GM18519 (cell line): ENCODE data around the gene ERC2.
"Not testable (repeated sequence)": the region's sequence is repeated elsewhere in the genome, so short reads cannot be mapped to it uniquely, and the experiment has no call there.

Source experiments
- ATAC-seq: cut with Tn5 transposase; IDR thresholded peaks from one replicate; pipeline ENCODE4 v1.9.1; 2021; ENCODE audit warnings: mild to moderate bottlenecking, moderate library complexity; ENCODE audit not compliant: unreplicated experiment, low FRiP score

ERC2 gene

DNA sequence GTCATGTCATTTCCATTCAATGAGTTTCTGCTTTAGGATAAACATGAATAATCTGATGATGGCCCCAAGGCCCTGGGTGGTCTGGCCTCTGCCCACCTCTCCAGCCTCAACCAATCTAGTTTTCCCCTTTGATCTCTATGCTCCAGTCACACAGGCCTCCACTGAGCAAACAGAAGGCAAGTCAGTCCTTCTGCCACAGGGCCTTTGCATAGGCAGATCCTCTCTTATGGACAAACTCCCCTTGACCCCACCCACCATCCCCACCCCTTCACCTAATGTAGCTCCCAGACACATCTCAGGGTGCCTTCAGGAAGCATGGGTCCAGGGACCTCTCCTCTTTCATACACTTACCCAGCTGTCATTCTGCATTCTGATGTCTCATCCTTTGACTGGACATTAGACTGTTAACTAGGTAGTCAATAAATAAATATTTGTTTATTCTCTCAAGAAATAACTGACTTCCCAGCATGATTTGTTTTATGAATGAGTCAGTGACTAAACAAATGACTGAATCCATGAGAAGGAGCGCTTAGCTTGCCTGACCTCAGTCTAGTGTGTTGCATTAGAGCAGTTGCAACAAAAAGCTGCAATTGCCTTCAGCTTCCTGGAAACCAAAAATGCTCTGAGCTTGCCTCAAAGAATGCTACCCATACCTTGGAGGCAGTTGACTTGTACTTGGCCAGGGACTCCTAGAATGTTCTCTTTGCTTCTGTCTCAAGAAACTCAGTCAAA is 594.6 kb downstream of the ERC2 start:
- ATAC-seq = no peak

- no peak for ATAC-seq
These were observed 597.7 kb downstream of the ERC2 start for GRCh38 chr3:55870594-55870993.

- no peak for ATAC-seq
These were observed 599.9 kb downstream of the ERC2 start for GRCh38 chr3:55868347-55868746.

DNA sequence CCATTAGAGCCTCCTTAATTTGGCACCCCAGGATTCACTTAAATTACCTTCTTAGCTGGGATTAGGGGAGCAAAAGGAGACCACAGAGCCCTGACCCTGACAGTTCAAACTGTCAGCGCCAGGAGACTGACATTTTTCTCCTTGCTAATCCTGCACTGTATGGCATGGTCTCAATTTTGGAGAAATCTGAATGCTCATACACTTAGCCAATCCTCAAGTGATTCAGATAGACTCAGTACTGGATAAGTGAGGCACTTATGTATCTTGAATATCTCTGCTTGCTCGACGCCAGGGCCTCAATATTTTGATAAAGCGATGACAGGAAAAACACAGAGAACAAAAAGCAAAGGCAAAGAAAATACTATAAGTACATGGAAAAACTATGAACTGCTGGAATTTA is 605.2 kb downstream of the ERC2 start:
- ATAC-seq = no peak

- ATAC-seq = no peak
These were observed 608.1 kb downstream of the ERC2 start for GRCh38 chr3:55860049-55860721.

GRCh38 chr3:55859305-55859704 is 609.0 kb downstream of the ERC2 start:
- ATAC-seq = no peak

GRCh38 chr3:55858727-55859126 is 609.5 kb downstream of the ERC2 start:
- no peak for ATAC-seq

GRCh38 chr3:55858302-55858701 is 610.0 kb downstream of the ERC2 start:
- ATAC-seq = no peak

DNA sequence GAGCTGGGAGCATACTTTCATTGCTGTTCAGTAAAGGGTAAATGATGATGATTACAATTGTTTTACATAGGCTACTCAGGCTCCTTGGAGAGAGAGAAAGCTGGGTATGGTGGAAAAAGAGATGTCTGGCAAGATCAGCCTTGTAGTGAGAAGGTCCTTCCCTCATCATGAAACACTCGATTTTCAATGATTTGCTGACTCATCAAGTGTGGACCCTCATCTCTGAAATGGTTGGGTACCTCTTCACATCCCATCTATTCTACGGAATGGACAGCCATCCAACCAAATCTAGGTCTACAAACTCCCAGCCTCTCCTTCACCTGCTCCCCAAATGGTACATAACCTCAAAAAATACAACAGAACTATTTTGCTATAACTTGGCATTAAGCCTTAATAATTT is 610.6 kb downstream of the ERC2 start:
- ATAC-seq = no peak

GRCh38 chr3:55855311-55855710 is 613.0 kb downstream of the ERC2 start:
- no peak for ATAC-seq

DNA sequence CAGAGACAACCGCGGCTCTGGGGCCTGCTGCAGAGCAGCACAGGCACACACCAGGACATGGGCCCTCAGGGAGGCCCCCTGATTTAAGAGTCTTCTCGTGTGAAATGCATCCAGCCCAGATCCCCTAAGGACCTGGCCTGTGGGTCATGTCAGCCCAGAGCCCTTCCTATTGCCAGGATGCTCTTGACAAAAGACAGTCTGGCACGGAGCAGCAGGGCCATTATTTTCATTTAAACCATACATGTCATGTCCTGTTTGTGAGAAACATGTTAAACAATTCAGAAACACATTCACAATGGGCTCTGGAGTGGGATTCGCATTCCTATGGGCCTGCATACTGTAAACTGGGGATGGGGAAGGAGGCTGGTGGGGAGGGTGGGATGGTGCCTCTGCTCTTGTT is 613.8 kb downstream of the ERC2 start:
- no peak for ATAC-seq

GRCh38 chr3:55852326-55852725 is 615.9 kb downstream of the ERC2 start:
- no peak for ATAC-seq

GRCh38 chr3:55842204-55842603 is 626.1 kb downstream of the ERC2 start:
- no peak for ATAC-seq

DNA sequence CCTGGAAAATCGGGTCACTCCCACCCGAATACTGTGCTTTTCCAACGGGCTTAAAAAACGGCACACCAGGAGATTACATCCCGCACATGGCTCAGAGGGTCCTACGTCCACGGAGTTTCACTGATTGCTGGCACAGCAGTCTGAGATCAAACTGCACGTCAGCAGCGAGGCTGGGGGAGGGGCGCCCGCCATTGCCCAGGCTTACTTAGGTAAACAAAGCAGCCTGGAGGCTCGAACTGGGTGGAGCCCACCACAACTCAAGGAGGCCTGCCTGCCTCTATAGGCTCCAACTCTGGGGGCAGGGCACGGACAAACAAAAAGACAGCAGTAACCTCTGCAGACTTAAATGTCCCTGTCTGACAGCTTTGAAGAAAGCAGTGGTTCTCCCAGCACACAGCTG is 636.4 kb downstream of the ERC2 start:
- not testable (repeated sequence) for ATAC-seq

- no peak for ATAC-seq
These were observed 639.6 kb downstream of the ERC2 start for GRCh38 chr3:55828712-55829111.

DNA sequence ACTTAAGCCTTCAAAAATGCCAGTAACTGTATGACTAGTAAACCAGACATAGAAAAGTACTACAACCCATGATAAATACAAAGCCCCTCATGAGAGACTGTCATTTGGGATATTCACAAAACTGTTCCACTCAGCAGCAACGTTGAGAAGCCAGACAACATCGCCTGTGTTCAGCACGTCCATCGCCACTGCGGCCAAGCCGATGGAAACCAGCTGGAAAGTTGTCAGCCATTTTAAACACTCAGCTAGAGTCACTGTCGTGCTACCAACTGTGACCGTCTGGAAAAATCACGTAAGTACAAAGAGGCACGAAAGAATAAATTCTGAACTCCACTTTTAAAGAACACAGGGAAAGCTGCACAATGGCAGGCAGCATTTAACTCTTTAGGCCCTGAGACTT is 640.5 kb downstream of the ERC2 start:
- no peak for ATAC-seq

- ATAC-seq = no peak
These were observed 641.4 kb downstream of the ERC2 start for GRCh38 chr3:55826731-55827496.

DNA sequence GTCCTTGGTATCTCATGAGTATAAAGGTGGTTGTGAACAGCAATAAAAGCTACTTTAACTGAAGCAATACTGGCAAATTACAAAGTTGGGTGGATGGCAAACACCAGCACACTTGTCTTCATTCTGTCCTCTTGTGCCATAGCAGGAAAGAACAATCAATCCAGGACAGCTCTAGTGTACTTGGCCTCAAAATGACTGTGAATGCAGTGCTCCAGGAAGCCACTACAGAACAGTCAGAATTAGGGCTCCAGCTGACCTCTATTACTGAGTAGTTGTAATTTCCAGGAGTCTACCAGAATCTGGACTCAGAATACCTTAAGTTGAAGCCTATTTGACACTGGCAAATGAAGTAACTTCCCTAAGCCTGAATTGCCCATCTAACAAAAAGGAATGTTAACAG is 642.2 kb downstream of the ERC2 start:
- no peak for ATAC-seq

DNA sequence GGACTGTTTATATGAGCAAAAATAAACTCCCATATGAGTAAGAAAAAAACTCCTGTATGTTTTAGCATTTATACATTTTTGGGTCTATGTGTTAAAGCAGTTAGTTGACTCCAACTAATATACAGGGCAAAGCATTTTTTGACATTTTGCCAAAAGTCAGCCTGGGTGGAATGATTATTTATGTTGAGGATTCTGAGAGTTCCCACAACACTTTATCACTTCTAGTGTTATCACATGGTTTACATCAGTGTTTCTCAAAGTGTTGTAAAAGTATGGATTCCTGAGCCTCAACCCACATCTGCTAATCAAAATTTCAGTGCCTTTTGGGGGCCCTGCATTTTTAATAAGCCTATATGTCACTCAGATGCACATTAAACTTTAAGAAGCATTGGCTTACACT is 643.9 kb downstream of the ERC2 start:
- no peak for ATAC-seq

DNA sequence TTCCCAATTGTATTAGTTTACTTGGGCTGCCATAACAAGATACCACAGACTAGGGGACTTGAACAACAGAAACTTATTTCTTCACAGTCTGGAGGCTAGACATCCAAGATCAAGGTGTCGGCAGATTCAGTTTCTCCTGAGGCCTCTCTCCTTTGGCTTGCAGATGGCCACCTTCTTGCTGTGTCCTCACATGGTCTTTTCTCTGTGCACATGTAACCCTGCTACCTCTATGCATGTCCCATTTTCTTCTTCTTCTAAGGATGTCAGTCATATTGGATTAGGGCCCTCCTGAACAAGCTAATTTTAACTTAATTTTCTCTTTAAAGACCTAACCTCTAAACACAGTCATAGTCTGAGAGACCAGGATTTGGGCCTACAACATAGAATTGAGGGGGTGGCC is 644.4 kb downstream of the ERC2 start:
- no peak for ATAC-seq

DNA sequence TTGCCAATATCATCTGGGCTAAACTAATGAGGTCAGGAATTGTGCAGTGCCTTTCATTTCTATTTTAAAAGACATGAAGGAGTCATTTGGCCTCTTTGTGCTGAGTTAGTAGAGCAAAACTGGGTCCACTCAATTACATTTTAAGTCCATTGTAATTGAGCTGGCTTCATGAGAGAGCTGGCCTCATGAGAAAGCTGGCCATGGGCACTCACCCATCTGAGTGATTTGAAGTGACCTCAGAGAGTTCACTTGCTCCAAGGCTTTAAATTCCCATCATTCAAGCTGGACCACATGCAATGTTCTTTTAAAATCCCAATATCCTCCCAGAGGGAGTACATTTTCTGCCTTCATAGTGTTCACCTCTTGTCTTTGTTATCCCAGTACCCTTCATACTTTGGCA is 645.3 kb downstream of the ERC2 start:
- ATAC-seq = no peak

GRCh38 chr3:55819005-55819404 is 649.3 kb downstream of the ERC2 start:
- ATAC-seq = no peak
